ENCODE measurements around the gene ARID4A. TPM values are rescaled to one million over a fixed set of nuclear protein-coding genes. Genes with fewer than 3 reads are reported as not detected.

The ARID4A gene
- total and polyA plus RNA-seq, 4 donors = 7.3 to 49.3 (median 15.2) TPM

DNA sequence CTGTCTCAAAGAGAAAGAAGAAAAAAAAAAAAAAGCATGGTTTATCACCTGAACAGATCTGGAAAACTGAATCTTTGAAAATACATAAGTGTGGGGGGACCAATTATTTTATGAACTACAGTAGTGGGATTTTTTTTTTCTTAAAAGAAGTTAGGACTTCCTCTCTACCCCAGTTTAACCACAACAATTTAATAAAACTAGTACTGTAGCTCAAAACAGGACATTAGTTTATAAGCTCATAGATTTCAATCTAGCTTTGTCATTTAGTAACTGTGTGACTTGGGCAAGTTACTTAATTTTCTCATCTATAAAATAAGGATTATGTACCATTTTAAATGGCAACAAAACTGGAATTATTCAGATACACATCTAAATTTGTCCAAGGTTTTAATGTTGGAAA lies 23.5 kb upstream of the ARID4A start:
- peaks cover 0 to 6% (median 0%) of the 10 kb centered on the region in 5 donors for H3K4me1 ChIP-seq (ENCODE audit: control insufficient read depth in 5 of 5, insufficient read depth in 5 of 5, low read length in 5 of 5)
- no peaks in the 10 kb centered on the region for H3K27me3 ChIP-seq (ENCODE audit: control insufficient read depth in 3 of 3, insufficient read depth in 3 of 3, low read length in 2 of 3)
- ATAC-seq (ENCODE audit: insufficient read depth, low FRiP score) (no peak), DNase-seq (no peak)
- TF ChIP-seq, protein P1, sequence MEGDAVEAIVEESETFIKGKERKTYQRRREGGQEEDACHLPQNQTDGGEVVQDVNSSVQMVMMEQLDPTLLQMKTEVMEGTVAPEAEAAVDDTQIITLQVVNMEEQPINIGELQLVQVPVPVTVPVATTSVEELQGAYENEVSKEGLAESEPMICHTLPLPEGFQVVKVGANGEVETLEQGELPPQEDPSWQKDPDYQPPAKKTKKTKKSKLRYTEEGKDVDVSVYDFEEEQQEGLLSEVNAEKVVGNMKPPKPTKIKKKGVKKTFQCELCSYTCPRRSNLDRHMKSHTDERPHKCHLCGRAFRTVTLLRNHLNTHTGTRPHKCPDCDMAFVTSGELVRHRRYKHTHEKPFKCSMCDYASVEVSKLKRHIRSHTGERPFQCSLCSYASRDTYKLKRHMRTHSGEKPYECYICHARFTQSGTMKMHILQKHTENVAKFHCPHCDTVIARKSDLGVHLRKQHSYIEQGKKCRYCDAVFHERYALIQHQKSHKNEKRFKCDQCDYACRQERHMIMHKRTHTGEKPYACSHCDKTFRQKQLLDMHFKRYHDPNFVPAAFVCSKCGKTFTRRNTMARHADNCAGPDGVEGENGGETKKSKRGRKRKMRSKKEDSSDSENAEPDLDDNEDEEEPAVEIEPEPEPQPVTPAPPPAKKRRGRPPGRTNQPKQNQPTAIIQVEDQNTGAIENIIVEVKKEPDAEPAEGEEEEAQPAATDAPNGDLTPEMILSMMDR (IDR thresholded peaks at IDR 0.05; ENCODE audit: control extremely low read depth, extremely low read depth) = no peak
- no peaks in the 10 kb centered on the region for H3K9me3 ChIP-seq (ENCODE audit: control insufficient read depth in 4 of 4, insufficient read depth in 3 of 4, low read length in 3 of 4)
- H3K27ac ChIP-seq (ENCODE audit: low read depth in 1 of 2, low read length in 1 of 2) = no peak overlapping the region
- no peak overlapping the region for H3K4me3 ChIP-seq
- peaks cover 12 to 47% (median 31%) of the 10 kb centered on the region in 4 donors for H3K36me3 ChIP-seq (ENCODE audit: control insufficient read depth in 4 of 4, insufficient read depth in 4 of 4, low read length in 4 of 4)
- H3K9ac ChIP-seq (ENCODE audit: insufficient read depth in 1 of 2, low read length in 2 of 2) = no peak overlapping the region

DNA sequence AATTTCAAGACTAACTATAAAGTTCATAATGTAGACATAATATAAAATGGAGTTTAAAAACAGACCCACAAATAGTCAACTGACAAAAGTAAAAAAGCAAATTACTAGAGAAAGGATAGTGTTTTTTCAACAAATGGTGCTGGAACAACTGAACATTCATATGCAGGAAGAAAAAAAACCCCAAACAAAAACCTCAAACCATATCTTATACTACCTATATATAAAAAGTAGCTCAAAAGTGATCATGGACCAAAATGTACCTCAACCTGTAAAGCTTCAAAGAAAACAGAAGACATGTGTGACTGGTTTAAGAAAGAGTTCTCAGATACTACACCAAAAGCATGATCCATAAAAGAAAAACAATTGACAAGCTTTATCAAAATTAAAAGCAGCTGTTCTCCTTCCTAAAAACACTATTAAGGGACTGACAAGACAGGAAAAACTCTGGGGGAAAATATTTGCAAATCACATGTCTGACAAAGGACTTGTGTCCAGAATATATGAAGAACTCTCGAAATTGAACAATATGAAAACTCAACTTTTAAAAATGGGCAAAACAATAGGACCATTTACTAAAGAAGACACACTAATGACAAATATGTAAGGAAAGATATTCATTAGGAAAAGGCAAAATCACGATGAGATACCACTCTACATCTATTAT lies 22.7 kb upstream of the ARID4A start:
- H3K27ac ChIP-seq (ENCODE audit: low read depth in 1 of 2, low read length in 1 of 2) = no peak overlapping the region
- peaks cover 0 to 14% (median 1%) of the 10 kb centered on the region in 5 donors for H3K4me1 ChIP-seq (ENCODE audit: control insufficient read depth in 5 of 5, insufficient read depth in 5 of 5, low read length in 5 of 5)
- H3K9me3 ChIP-seq (ENCODE audit: control insufficient read depth in 4 of 4, insufficient read depth in 3 of 4, low read length in 3 of 4) = no peaks in the 10 kb centered on the region
- no peak overlapping the region for H3K9ac ChIP-seq (ENCODE audit: insufficient read depth in 1 of 2, low read length in 2 of 2)
- WGBS, 2 donors = 80 to 87% methylated on average over 2 of the region's 2 CpGs
- ATAC-seq (ENCODE audit: insufficient read depth, low FRiP score) = no peak
- DNase-seq = peak in 1 of 3 donors; percentile 11
- no peaks in the 10 kb centered on the region for H3K27me3 ChIP-seq (ENCODE audit: control insufficient read depth in 3 of 3, insufficient read depth in 3 of 3, low read length in 2 of 3)
- peaks cover 15 to 42% (median 27%) of the 10 kb centered on the region in 4 donors for H3K36me3 ChIP-seq (ENCODE audit: control insufficient read depth in 4 of 4, insufficient read depth in 4 of 4, low read length in 4 of 4)
- H3K4me3 ChIP-seq = no peak overlapping the region
- TF ChIP-seq, protein P1 (IDR thresholded peaks at IDR 0.05; ENCODE audit: control extremely low read depth, extremely low read depth) = no peak

DNA sequence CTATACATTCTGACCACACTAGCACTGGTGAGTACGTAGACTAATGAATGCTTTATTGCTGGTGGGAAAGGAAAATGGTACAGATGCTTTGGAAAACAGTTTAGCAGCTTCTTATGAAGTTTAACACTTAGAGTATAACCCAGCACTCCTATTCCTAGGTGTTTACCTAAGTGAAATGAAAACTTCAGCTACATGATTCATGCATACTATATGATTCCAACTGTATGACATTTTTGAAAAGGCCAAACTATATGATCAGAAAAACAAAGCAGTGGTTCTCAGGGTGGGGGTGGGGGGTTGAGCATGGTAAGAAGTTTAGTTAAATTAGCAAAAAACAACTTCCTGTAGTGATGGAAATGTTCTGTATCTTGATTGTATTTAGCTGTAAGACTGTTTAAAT lies 22.1 kb upstream of the ARID4A start:
- Histone ChIP-seq H3K4me3 (no peak overlapping the region), H3K27me3 (ENCODE audit: control insufficient read depth in 3 of 3, insufficient read depth in 3 of 3, low read length in 2 of 3) (no peaks in the 10 kb centered on the region), H3K9ac (ENCODE audit: insufficient read depth in 1 of 2, low read length in 2 of 2) (no peak overlapping the region), H3K27ac (ENCODE audit: low read depth in 1 of 2, low read length in 1 of 2) (no peak overlapping the region), H3K36me3 (ENCODE audit: control insufficient read depth in 4 of 4, insufficient read depth in 4 of 4, low read length in 4 of 4) (peaks cover 15 to 42% (median 25%) of the 10 kb centered on the region in 4 donors), H3K4me1 (ENCODE audit: control insufficient read depth in 5 of 5, insufficient read depth in 5 of 5, low read length in 5 of 5) (peaks cover 0 to 15% (median 2%) of the 10 kb centered on the region in 5 donors), H3K9me3 (ENCODE audit: control insufficient read depth in 4 of 4, insufficient read depth in 3 of 4, low read length in 3 of 4) (no peaks in the 10 kb centered on the region)
- ATAC-seq (ENCODE audit: insufficient read depth, low FRiP score) (no peak), DNase-seq (no peak)
- TF ChIP-seq, protein P1 (IDR thresholded peaks at IDR 0.05; ENCODE audit: control extremely low read depth, extremely low read depth) = no peak
- 89 to 94% methylated on average over 1 of the region's 1 CpG for WGBS, 2 donors

All from lung (tissue), 12 donors.